Activated CD8-positive, alpha-beta memory T cell treated with anti-CD3 and anti-CD28 coated beads, Interleukin-2, amount 50 U/mL, for 1 hour (primary cell): ENCODE measurements around the gene STMND1.
"Not testable (repeated sequence)": the region's sequence is repeated elsewhere in the genome, so short reads cannot be mapped to it uniquely, and the experiment has no call there.

ENCODE experiments used
- DNase-seq: peaks from one replicate; pipeline ENCODE4 v3.0.0-alpha.2; 2020; ENCODE audit errors: extremely low read depth

STMND1 gene

DNA sequence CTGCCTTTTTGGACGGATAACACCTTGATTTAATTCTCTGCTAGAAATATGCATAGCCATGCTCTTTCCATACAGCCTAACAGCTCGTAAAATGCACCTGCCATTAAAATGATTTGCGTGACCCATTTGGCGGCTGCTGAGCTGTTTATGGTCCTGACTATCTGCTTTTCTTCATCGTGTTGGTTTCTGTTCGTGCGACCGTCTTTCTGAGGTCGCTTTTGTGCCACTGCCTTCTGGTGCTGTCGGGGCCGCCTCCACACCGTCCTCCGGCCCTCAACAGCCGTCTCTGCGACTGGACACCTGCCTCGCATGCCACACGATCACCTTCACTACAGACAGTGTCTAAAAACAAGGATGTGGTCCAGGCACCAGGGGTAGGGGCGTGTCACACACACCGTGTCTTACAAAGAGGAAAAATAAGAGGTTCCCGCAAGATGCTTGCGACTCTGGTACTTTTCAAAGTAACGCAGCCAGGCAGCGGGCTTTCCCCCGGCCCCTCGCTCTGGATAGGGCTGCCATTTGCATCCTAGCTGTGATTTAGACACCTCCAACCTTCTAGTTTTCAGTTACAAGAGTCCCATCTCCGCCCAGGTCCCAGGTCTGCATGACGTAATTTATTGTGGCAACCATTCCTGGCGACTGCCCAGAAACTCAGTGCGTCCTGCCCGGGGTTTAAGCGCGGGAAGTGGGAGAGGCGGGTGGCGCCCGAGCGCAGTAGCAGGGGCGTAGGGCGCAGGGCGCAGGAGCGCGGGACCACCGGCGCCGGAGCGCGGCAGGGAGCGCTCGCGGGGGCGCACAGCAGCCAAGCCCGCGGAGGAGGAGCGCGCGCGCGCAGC lies at the start of gene STMND1:
STMND1 (plus strand) TSS at position 629 of the 836 bp plus-strand sequence. CDS start 208 bp downstream, outside the sequence.
- DNase-seq, result no peak

DNA sequence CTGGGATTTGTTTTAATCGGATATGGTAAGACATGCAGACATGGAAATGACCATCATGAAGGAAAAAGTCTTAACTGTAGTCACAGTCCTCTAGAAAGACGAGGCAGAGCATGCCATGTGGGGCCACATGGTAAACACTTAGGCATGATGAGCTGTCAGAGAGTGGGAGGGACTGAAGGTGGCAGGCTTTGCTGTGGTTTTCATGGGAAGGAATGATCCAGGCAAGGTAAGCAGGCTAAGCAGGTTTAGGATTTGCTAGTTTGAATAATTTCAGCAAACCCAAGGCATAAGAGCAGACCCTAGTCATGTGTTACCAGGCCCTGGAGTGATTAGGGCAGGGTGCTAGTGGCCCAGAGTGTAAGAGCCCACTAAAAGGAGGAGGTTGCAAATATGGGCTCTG lies 47.2 kb upstream of the STMND1 start:
- no peak for DNase-seq

DNA sequence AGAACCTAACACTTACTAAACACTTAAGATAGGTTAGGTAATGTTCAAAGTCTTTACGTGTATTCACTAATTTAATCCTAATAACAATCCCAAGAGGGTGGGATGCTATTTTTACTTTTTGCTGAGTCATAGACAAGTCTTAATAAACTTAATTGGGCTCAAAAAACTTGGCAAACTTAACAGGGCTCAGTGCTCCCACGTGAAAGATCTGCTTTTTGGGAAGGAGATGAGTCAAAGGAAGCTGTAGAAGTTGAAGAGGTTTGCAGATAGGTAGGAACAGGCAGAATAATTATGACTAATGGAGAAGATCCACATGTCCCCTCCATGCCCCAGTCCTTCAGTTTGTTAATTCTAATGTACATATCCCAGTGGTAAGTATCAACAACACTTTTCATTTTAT lies 44.5 kb upstream of the STMND1 start:
- no peak for DNase-seq

DNA sequence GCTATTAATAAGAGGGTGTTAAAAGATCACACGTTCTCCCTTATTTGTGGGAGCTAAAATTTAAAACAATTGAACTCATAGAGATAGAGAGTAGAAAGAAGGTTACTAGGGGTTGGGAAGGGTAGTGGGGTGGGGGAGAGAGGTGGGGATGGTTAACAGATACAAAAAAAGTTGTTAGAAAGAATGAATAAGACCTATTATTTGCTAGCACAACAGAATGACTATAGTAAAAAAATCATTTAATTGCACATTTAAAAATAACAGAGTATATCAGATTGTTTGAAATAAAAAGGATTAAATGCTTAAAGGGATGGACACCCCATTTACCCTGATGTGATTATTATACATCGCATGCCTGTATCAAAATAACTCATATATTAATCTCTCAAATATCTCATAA lies 43.3 kb upstream of the STMND1 start:
- DNase-seq, result no peak

DNA sequence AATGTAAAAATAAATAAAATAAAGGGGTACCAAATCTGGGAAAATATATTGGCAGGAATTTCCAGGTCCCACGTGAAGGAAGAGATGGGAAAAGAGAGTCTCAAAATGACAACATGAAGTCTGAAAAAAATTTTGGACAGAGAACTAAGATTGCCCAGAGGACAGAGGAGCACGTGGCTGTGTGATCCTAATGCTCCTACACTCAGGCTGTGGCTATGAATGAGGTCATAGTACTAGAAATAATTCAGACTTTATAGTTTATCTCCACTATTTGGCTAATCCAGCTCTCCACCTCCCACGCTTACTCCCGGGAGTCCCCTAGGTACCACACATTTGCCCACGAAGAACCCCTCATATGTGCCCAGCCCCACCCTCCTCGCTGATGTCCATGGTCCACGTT lies 42.8 kb upstream of the STMND1 start:
- no peak for DNase-seq

DNA sequence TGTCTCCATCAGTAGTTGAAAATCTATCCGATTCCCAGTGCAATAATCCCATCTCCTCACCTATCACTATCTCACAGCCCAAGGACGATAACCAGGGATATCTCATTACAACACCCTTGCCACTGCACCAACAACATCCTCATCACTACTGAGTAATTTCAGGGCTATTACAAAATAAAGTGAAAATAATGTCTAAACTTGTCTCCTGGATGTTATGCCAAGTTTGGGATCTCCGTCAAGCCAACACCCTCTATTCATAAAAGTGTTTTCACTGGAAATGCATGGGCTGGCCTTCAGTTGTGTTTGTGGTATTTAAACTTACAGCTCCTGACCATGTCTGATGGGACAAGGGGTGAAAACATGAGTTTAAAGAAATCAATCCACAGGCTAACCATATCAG lies 42.0 kb upstream of the STMND1 start:
- no peak for DNase-seq

DNA sequence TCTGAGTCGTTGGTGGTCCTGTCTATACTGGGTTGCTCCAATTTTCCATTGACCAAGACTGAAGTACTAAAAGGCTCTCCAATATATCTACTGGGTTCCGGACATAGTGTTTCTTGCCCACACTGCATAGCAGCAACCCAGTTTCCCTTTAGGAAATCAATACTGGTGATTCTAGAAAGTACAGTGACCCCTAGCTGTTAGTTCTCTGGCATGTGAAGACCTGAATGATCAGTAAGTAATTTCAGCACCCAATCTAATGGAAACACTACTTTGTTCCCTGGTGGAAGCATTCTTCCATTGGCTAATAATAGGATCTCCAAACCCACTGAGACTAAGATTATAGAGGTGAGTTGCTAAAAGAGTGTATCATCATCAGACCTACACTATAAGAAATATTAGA lies 40.8 kb upstream of the STMND1 start:
- no peak for DNase-seq

DNA sequence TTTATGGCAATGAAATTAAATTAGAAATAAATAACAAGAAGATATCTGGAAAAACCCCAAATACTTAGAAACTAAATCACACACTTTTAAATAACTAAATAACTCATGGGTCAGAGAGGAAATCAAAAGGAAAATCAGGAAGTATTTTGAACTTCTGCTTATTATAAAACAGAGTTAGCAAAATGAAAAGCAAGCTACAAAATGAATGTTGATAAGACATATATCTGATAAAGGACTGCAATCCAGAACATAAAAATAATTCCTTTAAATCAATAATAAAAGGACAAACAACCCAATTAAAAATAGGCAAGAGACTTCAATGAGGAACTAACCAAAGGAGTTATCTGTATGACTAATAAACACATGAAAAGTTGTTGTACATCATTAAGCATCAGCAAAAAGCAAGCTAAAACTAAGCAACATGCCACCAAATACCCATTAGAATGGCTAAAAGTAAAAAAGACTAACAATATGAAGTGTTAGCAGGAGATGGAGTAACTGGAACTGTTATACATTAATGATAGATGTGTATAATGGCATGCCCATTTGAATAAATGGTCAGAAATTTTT lies 38.9 kb upstream of the STMND1 start:
- DNase-seq, result no peak

DNA sequence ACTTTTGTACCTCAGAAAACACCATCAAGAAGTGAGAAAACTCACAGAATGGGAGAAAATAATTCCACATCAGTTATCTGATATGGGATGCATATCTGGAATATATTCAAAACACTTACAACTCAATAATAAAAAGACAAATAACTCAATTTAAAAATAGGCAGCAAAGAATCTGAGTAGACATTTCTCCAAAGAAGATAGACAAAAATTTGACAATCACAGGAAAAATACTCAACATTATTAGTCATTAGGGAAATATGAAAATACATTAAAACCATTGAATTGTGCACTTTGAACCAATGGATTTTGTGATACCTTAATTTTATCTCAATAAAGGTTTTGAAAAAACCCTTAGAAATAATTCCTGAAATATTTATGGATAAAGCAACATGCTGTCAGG lies 36.9 kb upstream of the STMND1 start:
- no peak for DNase-seq

DNA sequence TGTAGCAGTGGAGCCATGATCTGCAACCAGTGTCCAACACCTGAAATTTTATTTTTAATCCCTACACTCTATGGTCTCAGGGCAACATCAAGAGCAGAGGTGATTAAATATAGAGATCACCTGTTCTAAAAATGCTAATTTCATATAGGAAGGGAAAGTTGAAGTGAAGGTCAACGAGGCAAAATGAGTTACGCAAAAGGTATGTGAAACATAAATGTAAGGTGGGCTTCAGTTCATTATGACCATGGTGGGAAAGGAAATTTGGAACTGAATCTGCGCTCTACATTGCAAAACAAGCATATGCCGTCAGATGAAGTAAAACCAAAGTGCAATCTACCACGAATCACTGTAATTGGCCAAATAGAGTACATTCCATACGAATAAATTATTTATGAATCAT lies 35.2 kb upstream of the STMND1 start:
- no peak for DNase-seq

DNA sequence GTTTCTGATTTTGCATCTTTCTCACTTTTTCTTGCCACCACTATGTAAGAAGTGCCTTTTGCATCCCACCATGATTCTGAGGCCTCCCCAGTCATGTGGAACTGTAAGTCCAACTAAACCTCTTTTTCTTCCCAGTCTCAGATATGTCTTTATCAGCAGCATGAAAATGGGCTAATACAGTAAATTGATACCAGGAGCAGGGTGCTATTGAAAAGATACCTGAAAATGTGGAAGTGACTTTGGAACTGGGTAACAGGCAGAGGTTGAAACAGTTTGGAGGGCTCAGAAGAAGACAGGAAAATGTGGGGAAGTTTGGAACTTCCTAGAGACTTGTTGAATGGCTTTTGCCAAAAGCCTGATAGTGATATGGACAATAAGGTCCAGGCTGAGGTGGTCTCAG lies 32.9 kb upstream of the STMND1 start:
- DNase-seq, result not testable (repeated sequence)

DNA sequence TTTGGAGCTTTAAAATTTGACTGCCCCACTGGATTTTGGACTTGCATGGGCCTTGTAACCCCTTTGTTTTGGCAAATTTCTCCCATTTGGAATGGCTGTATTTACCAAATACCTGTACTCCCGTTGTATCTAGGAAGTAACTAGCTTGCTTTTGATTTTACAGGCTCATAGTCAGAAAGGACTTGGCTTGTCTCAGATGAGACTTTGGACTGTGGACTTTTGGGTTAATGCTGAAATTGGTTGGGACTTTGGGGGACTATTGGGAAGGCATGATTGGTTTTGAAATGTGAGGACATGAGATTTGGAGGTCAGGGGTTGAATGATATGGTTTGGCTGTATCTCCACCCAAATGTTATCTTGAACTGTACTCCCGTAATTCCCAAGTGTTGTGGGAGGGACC lies 31.4 kb upstream of the STMND1 start:
- DNase-seq, result not testable (repeated sequence)

DNA sequence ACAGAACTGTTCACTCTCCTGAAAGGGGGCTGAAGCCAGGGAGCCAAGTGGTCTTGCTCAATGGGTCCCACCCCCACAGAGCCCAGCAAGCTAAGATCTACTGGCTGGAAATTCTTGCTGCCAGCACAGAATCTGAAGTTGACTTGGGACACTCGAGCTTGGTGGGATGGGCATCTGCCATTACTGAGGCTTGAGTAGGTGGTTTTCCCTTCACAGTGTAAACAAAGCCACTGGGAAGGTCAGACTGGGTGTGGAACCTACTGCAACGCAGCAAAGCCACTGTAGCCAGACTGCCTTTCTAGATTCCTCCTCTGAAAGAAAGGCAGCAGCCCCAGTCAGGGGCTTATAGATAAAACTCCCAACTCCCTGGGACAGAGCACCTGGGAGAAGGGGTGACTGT lies 28.3 kb upstream of the STMND1 start:
- not testable (repeated sequence) for DNase-seq

DNA sequence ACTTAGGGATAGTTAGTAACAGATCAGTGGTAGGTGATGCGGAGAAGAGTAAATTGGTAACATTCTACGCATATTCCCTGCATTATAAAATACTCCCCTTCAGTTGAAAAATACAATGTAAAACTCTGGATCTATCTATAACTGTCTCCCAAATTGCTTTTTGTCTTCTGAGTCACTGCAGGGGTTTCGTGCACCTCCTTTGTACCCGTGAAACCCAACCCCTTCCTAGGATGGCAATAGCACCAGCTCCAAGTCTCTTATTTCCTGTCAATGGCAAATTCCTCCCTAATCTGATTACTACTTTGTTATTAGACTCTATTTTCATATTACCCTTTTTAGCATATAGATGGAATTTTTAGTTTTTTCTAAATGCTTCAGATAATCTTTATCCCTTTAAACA lies 20.6 kb upstream of the STMND1 start:
- no peak for DNase-seq

DNA sequence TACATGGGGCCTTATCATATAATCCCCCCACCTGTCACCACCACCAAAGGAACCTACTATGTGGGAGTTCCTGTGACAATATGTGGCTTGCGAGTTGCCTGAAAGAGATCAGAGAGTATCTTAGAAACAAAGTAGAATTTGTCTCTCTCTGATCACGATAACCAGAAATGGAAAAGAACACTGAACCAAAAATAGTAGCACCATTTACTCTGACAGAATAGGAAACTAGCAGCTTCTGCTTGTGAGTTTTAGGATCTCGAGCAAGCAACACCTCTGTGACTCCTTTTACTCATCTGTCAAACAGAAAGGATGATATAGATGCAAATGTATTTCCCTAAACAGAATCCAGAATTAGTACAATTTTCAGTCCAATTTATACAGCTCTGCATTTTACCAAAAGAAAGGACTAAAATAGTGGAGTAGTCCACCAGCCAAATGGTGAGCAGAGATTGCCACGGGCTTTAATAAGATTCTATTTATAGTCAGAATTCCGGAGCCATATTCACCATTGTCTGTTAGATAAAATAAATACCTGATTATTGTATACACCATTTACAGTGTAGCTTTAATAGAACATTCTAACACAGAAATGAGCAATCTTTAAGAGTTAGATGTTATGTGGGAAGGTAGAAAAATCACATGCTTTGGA lies 19.9 kb upstream of the STMND1 start:
- no peak for DNase-seq

DNA sequence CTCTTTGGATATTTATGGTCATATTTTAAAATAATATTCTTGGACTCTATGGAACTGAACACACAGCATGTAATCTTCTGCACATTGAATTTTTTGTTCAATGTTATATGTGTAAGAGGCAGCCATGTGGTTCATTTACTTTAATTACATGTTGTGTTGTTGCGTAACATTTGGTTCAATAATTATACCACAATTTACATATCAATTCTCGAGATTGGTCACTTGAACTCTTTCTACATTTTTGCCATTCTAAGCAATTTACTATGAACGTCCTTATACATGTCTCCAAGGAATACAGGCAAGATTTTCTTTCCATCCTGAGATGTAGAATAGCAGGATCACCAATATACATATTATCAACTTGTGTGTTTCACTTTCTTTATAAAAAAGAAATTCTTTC lies 18.5 kb upstream of the STMND1 start:
- DNase-seq, result no peak

DNA sequence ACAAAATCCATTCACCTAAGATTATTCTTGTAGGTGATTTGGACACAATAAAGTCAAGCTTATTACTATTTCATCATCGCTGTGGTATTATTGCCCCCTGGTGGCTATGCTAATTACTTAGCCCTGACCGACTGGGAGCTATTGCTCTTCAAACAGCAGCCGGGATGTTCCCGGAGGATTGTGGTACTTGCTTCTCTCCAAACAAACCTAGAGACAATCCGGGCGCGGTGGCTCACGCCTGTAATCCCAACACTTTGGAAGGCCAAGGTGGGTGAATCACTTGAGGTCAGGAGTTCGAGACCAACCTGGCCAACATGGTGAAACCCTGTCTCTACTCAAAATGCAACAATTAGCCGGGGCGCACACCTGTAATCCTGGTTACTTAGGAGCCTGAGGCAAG lies 15.4 kb upstream of the STMND1 start:
- no peak for DNase-seq

DNA sequence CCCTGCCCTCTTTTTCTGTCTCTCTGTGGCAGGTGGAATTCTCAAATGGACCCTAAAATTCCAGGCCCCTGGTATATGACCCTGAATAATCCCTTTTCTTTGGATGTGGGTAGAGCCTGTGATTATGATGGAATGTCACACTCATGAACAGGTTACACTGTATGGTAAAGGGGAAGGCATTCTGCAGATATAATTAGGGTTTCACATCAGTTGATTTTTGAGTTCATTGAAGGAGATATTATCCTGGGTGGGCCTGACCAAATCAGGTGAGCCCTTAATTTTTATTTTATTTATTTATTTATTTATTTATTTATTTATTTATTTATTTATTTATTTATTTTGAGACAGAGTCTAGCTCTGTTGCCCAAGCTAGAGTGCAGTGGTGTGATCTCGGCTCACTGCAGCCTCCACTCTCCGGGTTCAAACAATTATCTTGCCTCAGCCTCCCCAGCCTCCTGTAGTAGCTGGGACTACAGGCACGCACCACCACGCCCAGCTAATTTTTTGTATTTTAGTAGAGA lies 13.7 kb upstream of the STMND1 start:
- DNase-seq, result no peak

DNA sequence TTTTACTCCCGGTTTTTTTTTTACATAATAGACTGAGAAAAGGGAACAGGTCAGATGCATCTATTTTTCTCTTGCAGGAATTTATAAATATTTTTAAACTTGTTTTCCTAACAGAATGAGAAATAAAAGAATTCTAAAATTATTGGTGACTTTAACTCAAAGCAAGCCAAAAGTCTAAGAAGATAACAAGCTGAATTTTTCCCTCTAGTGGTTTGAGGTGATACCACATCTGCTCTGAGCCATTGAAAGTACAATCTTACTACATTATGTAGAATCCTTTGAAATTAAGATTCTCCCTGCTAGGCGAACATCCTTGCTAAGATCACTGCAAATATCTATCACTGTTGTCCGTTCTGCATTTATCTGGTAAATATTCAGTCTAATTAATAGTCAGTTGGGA lies 10.7 kb upstream of the STMND1 start:
- no peak for DNase-seq

DNA sequence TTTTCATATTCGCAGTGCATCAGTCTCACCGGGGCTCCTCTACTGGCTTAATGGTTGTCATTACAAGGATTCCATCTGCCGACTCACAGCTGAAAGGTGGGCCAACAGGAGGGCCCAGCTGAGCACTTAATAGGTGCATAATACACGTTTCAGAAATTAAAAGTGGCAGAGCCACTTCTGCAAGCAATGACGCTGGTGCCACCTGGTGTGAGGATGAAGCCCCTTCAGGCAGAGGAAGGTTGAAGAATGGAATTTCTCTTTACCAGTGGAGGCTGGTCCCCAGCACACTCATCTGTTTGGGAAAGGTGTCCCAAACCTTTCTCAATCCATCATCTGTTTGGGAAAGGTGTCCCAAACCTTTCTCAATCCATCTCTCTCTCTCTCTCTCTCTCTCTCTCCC lies 8.2 kb upstream of the STMND1 start:
- DNase-seq, result no peak

DNA sequence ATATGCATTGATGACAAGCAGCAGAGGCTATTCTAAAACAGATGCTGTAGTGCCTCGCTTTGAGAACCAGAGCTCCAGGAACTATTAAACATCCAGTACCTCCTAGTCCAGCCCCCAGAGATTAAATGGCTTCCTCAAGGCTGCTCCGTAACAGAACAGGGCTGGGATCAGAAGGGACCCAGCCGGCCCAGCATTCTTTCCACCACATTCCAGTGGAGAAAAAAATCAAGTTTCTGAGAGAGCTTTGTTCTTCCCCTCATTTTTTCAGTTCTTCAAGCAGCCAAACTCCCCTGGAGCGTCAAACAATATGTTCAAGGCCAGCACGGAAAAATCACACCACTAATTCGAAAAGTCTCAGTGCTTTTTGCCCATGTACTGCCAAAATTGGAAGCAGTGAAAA lies 5.8 kb upstream of the STMND1 start:
- no peak for DNase-seq

DNA sequence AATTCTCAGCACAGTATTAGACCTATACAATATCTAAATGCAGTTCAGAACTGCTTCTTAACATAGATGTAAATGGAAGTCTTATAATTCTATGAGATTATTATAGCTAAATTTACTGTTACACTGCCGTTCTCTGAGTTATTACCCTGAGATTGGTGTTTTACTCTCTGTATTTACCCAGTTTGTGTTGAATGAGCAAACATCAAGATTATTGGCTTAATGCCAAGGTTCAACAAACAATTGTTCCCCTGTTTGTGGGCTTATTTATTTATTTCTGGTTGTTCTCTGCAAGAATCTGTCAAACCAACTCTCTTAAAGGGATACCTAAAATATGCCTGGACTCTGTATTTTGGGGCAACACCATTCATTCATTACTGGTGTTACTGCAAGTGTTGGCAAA lies 5.2 kb upstream of the STMND1 start:
- DNase-seq, result no peak

DNA sequence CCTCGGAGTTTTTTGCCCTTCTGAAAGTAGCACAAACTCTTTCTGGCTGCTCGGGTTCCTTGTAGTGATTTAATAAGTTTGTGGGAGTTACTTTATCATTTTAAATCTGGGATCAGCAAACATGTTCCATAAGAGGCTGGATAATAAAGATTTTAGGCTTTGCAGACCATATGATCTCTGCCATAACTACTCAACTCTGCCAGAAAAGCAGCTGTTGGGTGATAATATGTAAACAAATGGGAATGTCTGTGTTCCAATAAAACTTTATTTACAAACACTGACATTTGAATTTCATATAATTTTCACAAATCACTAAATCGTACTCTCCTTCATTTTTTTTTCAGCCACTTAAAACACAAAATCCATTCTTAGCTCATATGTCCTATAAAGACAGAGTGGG lies 3.9 kb upstream of the STMND1 start:
- no peak for DNase-seq
